SJSA1 (cell line): Measurements from ENCODE around the gene VSIG10L. TPM values are rescaled to one million over a fixed set of nuclear protein-coding genes. Genes with fewer than 3 reads are reported as not detected.

Source experiments
- DNase-seq, 2 experiments: peaks; one replicate each; pipeline ENCODE4 v3.0.0-alpha.2; 2015 to 2020; ENCODE audit warnings: low spot score in 2 of 2, low read depth in 1 of 2
- H3K27ac ChIP-seq: fragments of 250-450 bp; sonication (Bioruptor Pico); 2 replicates; pipeline ENCODE4 v1.5.1; 2020; ENCODE audit warnings: mild to moderate bottlenecking, moderate library complexity
- H3K27me3 ChIP-seq: fragments of 250-450 bp; sonication (Bioruptor Pico); replicated peaks from 2 replicates; pipeline ENCODE4 v1.5.1; 2020; ENCODE audit warnings: mild to moderate bottlenecking, moderate library complexity
- H3K36me3 ChIP-seq: fragments of 250-450 bp; sonication (Bioruptor Pico); 2 replicates; pipeline ENCODE4 v1.5.1; 2020; ENCODE audit warnings: mild to moderate bottlenecking
- H3K4me1 ChIP-seq: fragments of 250-450 bp; sonication (Bioruptor Pico); replicated peaks from 2 replicates; pipeline ENCODE4 v1.6.1; 2021; ENCODE audit warnings: mild to moderate bottlenecking
- H3K4me3 ChIP-seq: fragments of 250-450 bp; sonication (Bioruptor Pico); 2 replicates; pipeline ENCODE4 v1.5.1; 2020; ENCODE audit warnings: mild to moderate bottlenecking
- H3K9me3 ChIP-seq: fragments of 250-450 bp; sonication (Bioruptor Pico); replicated peaks from 2 replicates; pipeline ENCODE4 v1.5.1; 2020; ENCODE audit warnings: mild to moderate bottlenecking
- total RNA-seq: library from RNA; depleted of rRNA; stranded (reverse); fragments of >200 nt; shearing (Covaris generic); gene quantifications from 2 replicates; pipeline ENCODE4 v1.2.3, GENCODE V29; 2014; rRNA removed

The VSIG10L gene
- total RNA-seq, result 0.08 and 0.25 TPM in 2 replicates

GRCh38 chr19:51341976-51342580, at the start of gene VSIG10L:
TSS of gene VSIG10L (minus strand) at chr19:51342139. CDS start at chr19:51342124, 15 bp downstream.
- H3K27me3 ChIP-seq, result peaks cover 8% of the 10 kb centered on the region; the same call in 1 of the 2 replicates
- H3K9me3 ChIP-seq, result no peaks in the 10 kb centered on the region
- no peak within 1 kb of the TSS for H3K27ac ChIP-seq
- no peak within 1 kb of the TSS for H3K4me3 ChIP-seq
- H3K4me1 ChIP-seq, result peaks cover 19% of the 10 kb centered on the region
- H3K36me3 ChIP-seq, result 0 out of 2 replicates have a peak, but pooled peaks cover 3% of the 10 kb centered on the region
- no peak for DNase-seq

GRCh38 chr19:51391073-51391611, 49.2 kb upstream of the VSIG10L start:
- Histone ChIP-seq H3K27ac (no peak overlapping the region), H3K9me3 (no peaks in the 10 kb centered on the region), H3K27me3 (no peaks in the 10 kb centered on the region), H3K4me3 (no peak overlapping the region), H3K4me1 (no peaks in the 10 kb centered on the region; the same call in 1 of the 2 replicates), H3K36me3 (no peaks in the 10 kb centered on the region)
- no peak for DNase-seq

GRCh38 chr19:51389143-51389542, 47.2 kb upstream of the VSIG10L start:
- Histone ChIP-seq H3K4me3 (no peak overlapping the region), H3K4me1 (no peaks in the 10 kb centered on the region), H3K27ac (no peak overlapping the region), H3K9me3 (no peaks in the 10 kb centered on the region), H3K27me3 (no peaks in the 10 kb centered on the region), H3K36me3 (no peaks in the 10 kb centered on the region)
- no peak for DNase-seq

- DNase-seq, result no peak
- Histone ChIP-seq H3K4me1 (no peaks in the 10 kb centered on the region), H3K27me3 (no peaks in the 10 kb centered on the region), H3K9me3 (no peaks in the 10 kb centered on the region), H3K27ac (no peak within 1 kb of the TSS), H3K36me3 (no peaks in the 10 kb centered on the region), H3K4me3 (no peak within 1 kb of the TSS)
Measured at GRCh38 chr19:51387924-51388389, 46.0 kb upstream of the VSIG10L start, which contains the start of gene LIM2. TSS of gene LIM2 (minus strand) at chr19:51387974. CDS start at chr19:51387443, 531 bp downstream.

GRCh38 chr19:51386882-51387520, 45.1 kb upstream of the VSIG10L start:
- Histone ChIP-seq H3K27ac (no peak overlapping the region), H3K27me3 (no peaks in the 10 kb centered on the region), H3K4me3 (no peak overlapping the region), H3K9me3 (no peaks in the 10 kb centered on the region), H3K36me3 (no peaks in the 10 kb centered on the region), H3K4me1 (no peaks in the 10 kb centered on the region)
- no peak for DNase-seq

GRCh38 chr19:51382004-51382403, 40.1 kb upstream of the VSIG10L start:
- H3K36me3 ChIP-seq, result no peaks in the 10 kb centered on the region
- H3K4me1 ChIP-seq, result no peaks in the 10 kb centered on the region
- no peaks in the 10 kb centered on the region; the same call in 1 of the 2 replicates for H3K9me3 ChIP-seq
- no peak overlapping the region for H3K4me3 ChIP-seq
- DNase-seq, result no peak
- H3K27me3 ChIP-seq, result no peaks in the 10 kb centered on the region
- no peak overlapping the region for H3K27ac ChIP-seq

- Histone ChIP-seq H3K36me3 (no peaks in the 10 kb centered on the region), H3K9me3 (no peaks in the 10 kb centered on the region; the same call in 1 of the 2 replicates), H3K27me3 (no peaks in the 10 kb centered on the region), H3K4me3 (no peak overlapping the region), H3K27ac (no peak overlapping the region), H3K4me1 (no peaks in the 10 kb centered on the region)
- DNase-seq, result no peak
Measured at GRCh38 chr19:51380379-51380778, 38.4 kb upstream of the VSIG10L start.

- Histone ChIP-seq H3K9me3 (no peaks in the 10 kb centered on the region; the same call in 1 of the 2 replicates), H3K27ac (no peak overlapping the region), H3K4me3 (no peak overlapping the region), H3K4me1 (no peaks in the 10 kb centered on the region), H3K36me3 (no peaks in the 10 kb centered on the region), H3K27me3 (no peaks in the 10 kb centered on the region)
- no peak for DNase-seq
Measured at GRCh38 chr19:51377422-51377821, 35.5 kb upstream of the VSIG10L start.

- Histone ChIP-seq H3K4me1 (no peaks in the 10 kb centered on the region), H3K36me3 (no peaks in the 10 kb centered on the region), H3K27me3 (no peaks in the 10 kb centered on the region), H3K27ac (no peak overlapping the region), H3K4me3 (no peak overlapping the region), H3K9me3 (no peaks in the 10 kb centered on the region)
- no peak for DNase-seq
Measured at GRCh38 chr19:51375504-51376221, 33.7 kb upstream of the VSIG10L start.

- Histone ChIP-seq H3K27me3 (no peaks in the 10 kb centered on the region), H3K4me1 (peaks cover 8% of the 10 kb centered on the region), H3K27ac (no peak within 1 kb of the TSS), H3K36me3 (peaks cover 1% of the 10 kb centered on the region), H3K4me3 (no peak within 1 kb of the TSS), H3K9me3 (no peaks in the 10 kb centered on the region)
- DNase-seq, result no peak
Measured at GRCh38 chr19:51372649-51373504, 30.9 kb upstream of the VSIG10L start, which contains the start of gene NKG7. TSS of gene NKG7 (minus strand) at chr19:51372654. CDS start at chr19:51372535, 119 bp downstream.

- peaks cover 3% of the 10 kb centered on the region for H3K36me3 ChIP-seq
- no peak for DNase-seq
- no peak overlapping the region for H3K4me3 ChIP-seq
- no peaks in the 10 kb centered on the region for H3K27me3 ChIP-seq
- H3K9me3 ChIP-seq, result no peaks in the 10 kb centered on the region
- no peak overlapping the region for H3K27ac ChIP-seq
- H3K4me1 ChIP-seq, result peaks cover 10% of the 10 kb centered on the region
Measured at GRCh38 chr19:51372021-51372648, 30.2 kb upstream of the VSIG10L start.

GRCh38 chr19:51371186-51371690, 29.3 kb upstream of the VSIG10L start:
- no peaks in the 10 kb centered on the region for H3K9me3 ChIP-seq

More at GRCh38 chr19:51371186-51371690, 29.3 kb upstream of the VSIG10L start:
- H3K4me3 ChIP-seq, result no peak overlapping the region
- H3K27me3 ChIP-seq, result no peaks in the 10 kb centered on the region
- peaks cover 3% of the 10 kb centered on the region for H3K36me3 ChIP-seq
- no peak overlapping the region for H3K27ac ChIP-seq
- H3K4me1 ChIP-seq, result peaks cover 16% of the 10 kb centered on the region
- no peak for DNase-seq
